HPDE6-E6E7 (cell line): ENCODE results near the gene EXOSC9.

Source experiments
- DNase-seq: peaks from one replicate; pipeline ENCODE4 v3.0.0; 2011; ENCODE audit warnings: missing footprints; ENCODE audit errors: extremely low spot score

Gene EXOSC9

GRCh38 chr4:121789455-121789854 is 11.7 kb upstream of the EXOSC9 start:
- DNase-seq, result no peak

GRCh38 chr4:121789960-121790829 is 10.9 kb upstream of the EXOSC9 start:
- peak; percentile 23 for DNase-seq

GRCh38 chr4:121790976-121791375 is 10.1 kb upstream of the EXOSC9 start:
- DNase-seq, result no peak

- no peak for DNase-seq
Measured at GRCh38 chr4:121791481-121791880, 9.6 kb upstream of the EXOSC9 start.

GRCh38 chr4:121792966-121793365 is 8.2 kb upstream of the EXOSC9 start:
- no peak for DNase-seq

GRCh38 chr4:121794505-121795188 is 6.5 kb upstream of the EXOSC9 start:
- DNase-seq, result no peak

GRCh38 chr4:121796283-121796682 is 4.8 kb upstream of the EXOSC9 start:
- no peak for DNase-seq

- DNase-seq, result no peak
Measured at GRCh38 chr4:121799208-121799823, 1.8 kb upstream of the EXOSC9 start.

- no peak for DNase-seq
Measured at GRCh38 chr4:121799867-121800501, 1.1 kb upstream of the EXOSC9 start.

- no peak for DNase-seq
Measured at GRCh38 chr4:121800638-121800960, 524 bp upstream of the EXOSC9 start.

- no peak for DNase-seq
Measured at GRCh38 chr4:121801715-121802075, 572 bp downstream of the EXOSC9 start.

GRCh38 chr4:121806411-121806810 is 5.3 kb downstream of the EXOSC9 start:
- no peak for DNase-seq

- no peak for DNase-seq
Measured at GRCh38 chr4:121811122-121811521, 10.0 kb downstream of the EXOSC9 start.

GRCh38 chr4:121814756-121815155 is 13.6 kb downstream of the EXOSC9 start:
- no peak for DNase-seq

- no peak for DNase-seq
Measured at GRCh38 chr4:121817006-121817405, 15.9 kb downstream of the EXOSC9 start.

GRCh38 chr4:121817701-121818100 is 16.6 kb downstream of the EXOSC9 start:
- DNase-seq, result no peak

- no peak for DNase-seq
Measured at GRCh38 chr4:121818215-121818614, 17.1 kb downstream of the EXOSC9 start.

GRCh38 chr4:121819216-121819965 is 18.3 kb downstream of the EXOSC9 start:
- no peak for DNase-seq

- DNase-seq, result no peak
Measured at GRCh38 chr4:121822047-121822446, 20.9 kb downstream of the EXOSC9 start.

- peak; percentile 6 for DNase-seq
Measured at GRCh38 chr4:121822796-121823504, 21.8 kb downstream of the EXOSC9 start.
